Sigmoid colon (tissue), 3 donors: ENCODE measurements around the gene AKT1S1.

Experiments
- POLR2A ChIP-seq, 2 donors: fragments of 450-650 bp; IDR thresholded peaks; one replicate each; pipeline ENCODE4 v1.6.1; 2016; ENCODE audit warnings: antibody characterized with exemption in 2 of 2, mild to moderate bottlenecking in 2 of 2, moderate library complexity in 2 of 2
- TF ChIP-seq, protein P1 (sequence below), 4 experiments: fragments of 450-650 bp in 3 of 4; fragments of 200-600 bp in 1 of 4; IDR thresholded peaks; one replicate each; pipeline ENCODE4 v1.5.1; 2016 to 2019; ENCODE audit warnings: antibody characterized with exemption in 4 of 4, mild to moderate bottlenecking in 3 of 4, moderate library complexity in 2 of 4

DNA sequence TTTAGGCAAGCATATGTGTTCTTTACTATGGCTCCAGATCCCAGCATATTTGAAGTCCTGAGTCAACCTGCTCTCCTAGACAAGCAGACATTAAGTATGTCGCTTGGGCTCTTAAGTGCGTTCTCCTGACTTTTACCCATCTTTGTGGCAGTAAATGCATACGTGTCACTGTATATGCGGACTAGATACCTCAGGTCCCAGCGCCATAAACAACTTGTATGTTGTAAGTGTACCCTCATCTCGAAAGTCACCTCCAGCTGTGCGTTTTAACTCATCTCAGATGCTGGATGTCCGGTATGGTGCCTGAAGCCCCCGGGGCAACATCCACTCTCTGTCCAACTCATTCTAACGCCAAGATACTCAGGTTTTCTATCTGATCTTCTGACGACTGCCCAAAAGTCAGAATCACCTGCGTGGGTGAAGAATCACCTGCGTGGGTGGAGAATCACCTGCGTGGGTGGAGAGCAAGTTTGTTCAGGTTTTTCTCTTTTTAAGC lies 24.5 kb downstream of the AKT1S1 start:
- TF ChIP-seq, protein P1, sequence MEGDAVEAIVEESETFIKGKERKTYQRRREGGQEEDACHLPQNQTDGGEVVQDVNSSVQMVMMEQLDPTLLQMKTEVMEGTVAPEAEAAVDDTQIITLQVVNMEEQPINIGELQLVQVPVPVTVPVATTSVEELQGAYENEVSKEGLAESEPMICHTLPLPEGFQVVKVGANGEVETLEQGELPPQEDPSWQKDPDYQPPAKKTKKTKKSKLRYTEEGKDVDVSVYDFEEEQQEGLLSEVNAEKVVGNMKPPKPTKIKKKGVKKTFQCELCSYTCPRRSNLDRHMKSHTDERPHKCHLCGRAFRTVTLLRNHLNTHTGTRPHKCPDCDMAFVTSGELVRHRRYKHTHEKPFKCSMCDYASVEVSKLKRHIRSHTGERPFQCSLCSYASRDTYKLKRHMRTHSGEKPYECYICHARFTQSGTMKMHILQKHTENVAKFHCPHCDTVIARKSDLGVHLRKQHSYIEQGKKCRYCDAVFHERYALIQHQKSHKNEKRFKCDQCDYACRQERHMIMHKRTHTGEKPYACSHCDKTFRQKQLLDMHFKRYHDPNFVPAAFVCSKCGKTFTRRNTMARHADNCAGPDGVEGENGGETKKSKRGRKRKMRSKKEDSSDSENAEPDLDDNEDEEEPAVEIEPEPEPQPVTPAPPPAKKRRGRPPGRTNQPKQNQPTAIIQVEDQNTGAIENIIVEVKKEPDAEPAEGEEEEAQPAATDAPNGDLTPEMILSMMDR (IDR thresholded peaks at IDR 0.05): no peak
- no peak for TF ChIP-seq POLR2A (IDR thresholded peaks at IDR 0.05)
